CD4-positive, alpha-beta T cell treated with Interleukin-6 for 4 hours (primary cell): ENCODE data around the gene EFS.

ENCODE experiments used
- DNase-seq: peaks from one replicate; pipeline ENCODE4 v3.0.0-alpha.2; 2020; ENCODE audit warnings: mixed read lengths

The EFS gene

GRCh38 chr14:23378612-23379220 is 13.7 kb upstream of the EFS start:
- DNase-seq, result no peak

- no peak for DNase-seq
Measured at GRCh38 chr14:23377573-23378563, 12.9 kb upstream of the EFS start.

GRCh38 chr14:23377198-23377550 is 12.2 kb upstream of the EFS start:
- DNase-seq, result no peak

- no peak for DNase-seq
Measured at GRCh38 chr14:23376482-23377197, 11.7 kb upstream of the EFS start, which contains the start of gene CMTM5. Gene CMTM5 (plus strand): TSS chr14:23377046. CDS start chr14:23377252, 206 bp downstream.

GRCh38 chr14:23375527-23376251 is 10.7 kb upstream of the EFS start:
- no peak for DNase-seq

GRCh38 chr14:23373041-23373440 is 8.1 kb upstream of the EFS start:
- no peak for DNase-seq

GRCh38 chr14:23372509-23372908 is 7.5 kb upstream of the EFS start, which contains the start of gene IL25:
Gene IL25 (plus strand): TSS chr14:23372809.
- no peak for DNase-seq

GRCh38 chr14:23371865-23372264 is 6.9 kb upstream of the EFS start:
- DNase-seq, result no peak

GRCh38 chr14:23370221-23370620 is 5.2 kb upstream of the EFS start:
- no peak for DNase-seq

- DNase-seq, result no peak
Measured at GRCh38 chr14:23366426-23366921, 1.5 kb upstream of the EFS start.

- DNase-seq, result no peak
Measured at GRCh38 chr14:23365732-23366425, 907 bp upstream of the EFS start.

- no peak for DNase-seq
Measured at GRCh38 chr14:23364164-23365035, 572 bp downstream of the EFS start.

- no peak for DNase-seq
Measured at GRCh38 chr14:23362200-23362599, 2.8 kb downstream of the EFS start.

GRCh38 chr14:23361763-23362162 is 3.2 kb downstream of the EFS start:
- no peak for DNase-seq

- DNase-seq, result no peak
Measured at GRCh38 chr14:23361320-23361719, 3.7 kb downstream of the EFS start.

- no peak for DNase-seq
Measured at GRCh38 chr14:23360496-23360895, 4.5 kb downstream of the EFS start.

- DNase-seq, result no peak
Measured at GRCh38 chr14:23359722-23360447, 5.1 kb downstream of the EFS start.

- no peak for DNase-seq
Measured at GRCh38 chr14:23359167-23359626, 5.8 kb downstream of the EFS start.

GRCh38 chr14:23358553-23359166 is 6.3 kb downstream of the EFS start:
- no peak for DNase-seq

GRCh38 chr14:23358042-23358441 is 6.9 kb downstream of the EFS start:
- DNase-seq, result no peak
